Large intestine (tissue), 3 donors: Measurements from ENCODE around the gene OLFM2. TPM values are rescaled to one million over a fixed set of nuclear protein-coding genes. Genes with fewer than 3 reads are reported as not detected.
"Not testable (repeated sequence)": the region's sequence is repeated elsewhere in the genome, so short reads cannot be mapped to it uniquely, and the experiment has no call there.

Experiments used
- DNase-seq, 2 donors: peaks; one replicate each; pipeline versions ENCODE4 v3.0.0 to v3.0.0-alpha.2; 2013
- H3K27ac ChIP-seq: one replicate; pipeline ENCODE4 v1.5.1; 2013; ENCODE audit warnings: low read length
- H3K27me3 ChIP-seq: 2 replicates; pipeline ENCODE4 v1.6.1; 2013; ENCODE audit warnings: low read length; ENCODE audit not compliant: control insufficient read depth, insufficient read depth
- H3K36me3 ChIP-seq: 2 replicates; pipeline ENCODE4 v1.6.1; 2013; ENCODE audit warnings: low read length; ENCODE audit not compliant: control insufficient read depth, insufficient read depth
- H3K4me1 ChIP-seq: one replicate; pipeline ENCODE4 v1.6.1; 2013; ENCODE audit warnings: low read length; ENCODE audit not compliant: control insufficient read depth, insufficient read depth
- H3K4me3 ChIP-seq: one replicate; pipeline ENCODE4 v1.5.1; 2013; ENCODE audit warnings: low read length
- H3K9me3 ChIP-seq: one replicate; pipeline ENCODE4 v1.6.1; 2013; ENCODE audit warnings: mild to moderate bottlenecking, low read depth, low read length, moderate library complexity; ENCODE audit not compliant: control insufficient read depth
- WGBS: methylation state at CpG from one replicate; pipeline ENCODE4 v1.1.5; 2013; ENCODE audit warnings: low lambda C conversion rate; ENCODE audit not compliant: insufficient coverage; 5-methylcytosine and 5-hydroxymethylcytosine counted together
- polyA plus RNA-seq: library from polyadenylated mRNA; unstranded; fragments of 120-200 nt; gene quantifications from one replicate; pipeline ENCODE4 v1.2.1, GENCODE V29; 2013

Gene OLFM2
- polyA plus RNA-seq, 1 donor: 15.9 TPM

DNA sequence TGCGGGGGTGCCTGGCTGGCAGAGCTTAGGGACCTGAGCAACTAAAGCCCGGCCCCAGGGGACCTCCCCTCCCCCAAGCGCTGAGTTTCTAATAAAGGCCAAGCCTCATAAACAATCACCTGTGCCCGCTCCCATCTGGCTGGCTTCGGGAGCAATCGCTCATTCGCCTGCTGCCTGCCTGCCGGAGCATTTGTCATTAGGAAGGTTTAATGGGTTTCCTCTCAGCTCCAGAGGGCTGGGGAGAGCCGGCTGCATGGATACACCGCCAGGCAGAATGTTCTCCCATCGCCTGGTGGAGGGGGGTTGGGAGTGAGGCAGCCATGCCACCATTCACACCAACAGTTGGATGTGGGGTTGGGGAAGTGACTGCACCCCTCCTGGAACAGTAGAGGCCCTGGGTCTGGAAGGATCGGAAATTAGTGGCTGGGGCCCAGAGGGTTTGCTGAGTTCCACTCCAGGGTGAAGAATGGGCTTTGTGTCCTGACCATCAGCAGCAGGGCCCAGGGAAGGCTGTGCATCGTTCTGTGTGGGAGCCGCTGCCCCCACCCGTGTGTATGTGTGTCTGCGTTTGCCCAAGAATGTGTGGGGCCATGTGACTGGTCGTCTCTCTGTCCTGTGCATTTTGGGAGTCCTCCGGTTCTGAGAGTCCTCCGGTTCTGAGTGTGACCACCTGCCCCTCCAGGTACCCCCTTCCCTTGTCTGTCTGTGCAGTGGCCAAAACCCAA is 85.9 kb downstream of the OLFM2 start:
- no peak for DNase-seq
- Histone ChIP-seq H3K27me3 (no peaks in the 10 kb centered on the region), H3K9me3 (peaks cover 8% of the 10 kb centered on the region), H3K4me3 (no peak overlapping the region), H3K36me3 (peaks cover 22% of the 10 kb centered on the region), H3K27ac (no peak overlapping the region), H3K4me1 (no peaks in the 10 kb centered on the region)
- WGBS: no CpG with 5 or more reads among the region's 19 CpGs

DNA sequence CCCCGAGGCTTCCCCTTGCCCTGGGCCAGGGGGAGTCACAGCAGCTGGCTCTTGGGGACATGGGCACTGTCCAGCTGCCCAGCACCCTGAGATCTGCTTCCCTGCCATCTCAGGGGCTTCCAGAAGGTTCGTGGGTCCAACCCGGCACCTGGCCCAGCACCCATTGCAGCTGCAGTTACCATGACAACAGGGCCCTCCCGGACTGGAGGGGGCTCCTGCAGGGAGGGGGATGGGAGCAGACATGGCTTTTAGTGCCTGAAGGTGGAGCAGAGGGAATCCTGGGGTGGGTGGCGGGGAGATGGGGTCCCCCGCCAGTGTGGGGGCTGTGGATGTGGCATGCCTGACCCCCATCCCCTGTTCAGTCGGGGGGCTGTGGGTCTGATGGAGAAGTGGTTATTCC is 86.5 kb downstream of the OLFM2 start:
- no CpG with 5 or more reads among the region's 7 CpGs for WGBS
- H3K9me3 ChIP-seq: peaks cover 8% of the 10 kb centered on the region
- H3K27me3 ChIP-seq: no peaks in the 10 kb centered on the region
- no peaks in the 10 kb centered on the region for H3K4me1 ChIP-seq
- DNase-seq: no peak
- no peak overlapping the region for H3K4me3 ChIP-seq
- H3K27ac ChIP-seq: no peak overlapping the region
- H3K36me3 ChIP-seq: peaks cover 25% of the 10 kb centered on the region

DNA sequence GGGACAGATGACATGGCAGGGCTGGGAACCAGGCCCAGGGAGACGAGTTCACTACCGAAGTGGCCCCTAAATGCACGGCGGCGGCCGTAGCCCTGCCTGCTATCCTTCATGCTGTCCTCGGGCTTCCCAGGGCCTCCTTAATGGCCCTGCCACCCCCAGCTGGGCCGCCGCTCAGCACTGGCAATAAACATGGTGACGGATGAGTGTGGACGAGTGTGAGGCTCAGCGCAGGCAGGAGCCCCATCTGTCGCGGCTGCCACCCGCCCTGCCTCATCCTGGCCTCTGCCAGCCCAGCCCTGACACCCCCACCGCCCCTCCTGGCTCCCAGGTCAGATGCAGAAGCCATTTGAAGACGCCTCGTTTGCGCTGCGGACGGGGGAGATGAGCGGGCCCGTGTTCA is 87.6 kb downstream of the OLFM2 start:
- no CpG with 5 or more reads among the region's 23 CpGs for WGBS
- DNase-seq: no peak

DNA sequence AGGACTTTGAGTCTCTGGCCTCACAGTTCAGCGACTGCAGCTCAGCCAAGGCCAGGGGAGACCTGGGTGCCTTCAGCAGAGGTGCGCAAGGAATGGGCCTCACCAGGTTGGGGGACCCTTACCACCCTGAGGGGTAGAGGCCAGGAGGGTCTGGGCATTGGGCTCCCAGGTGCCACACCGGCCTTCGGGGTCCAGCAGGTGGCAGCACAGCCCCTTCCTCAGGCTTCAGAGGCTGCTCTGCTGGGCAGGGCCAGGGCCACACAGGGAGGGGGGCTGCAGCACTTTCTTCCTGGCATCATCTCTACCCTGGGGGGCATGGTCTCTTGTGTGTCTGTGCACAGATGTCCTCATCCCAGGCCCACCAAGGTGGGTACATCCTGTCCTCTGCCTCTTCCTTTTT is 88.3 kb downstream of the OLFM2 start:
- H3K9me3 ChIP-seq: no peaks in the 10 kb centered on the region
- no peaks in the 10 kb centered on the region for H3K27me3 ChIP-seq
- no CpG with 5 or more reads among the region's 4 CpGs for WGBS
- no peak overlapping the region for H3K4me3 ChIP-seq
- no peak for DNase-seq
- peaks cover 42% of the 10 kb centered on the region for H3K36me3 ChIP-seq
- no peaks in the 10 kb centered on the region for H3K4me1 ChIP-seq
- H3K27ac ChIP-seq: no peak overlapping the region

More for the DNA sequence above, 87.6 kb downstream of the OLFM2 start:
- no peak overlapping the region for H3K27ac ChIP-seq
- no peaks in the 10 kb centered on the region for H3K27me3 ChIP-seq
- H3K9me3 ChIP-seq: no peaks in the 10 kb centered on the region
- no peaks in the 10 kb centered on the region for H3K4me1 ChIP-seq
- no peak overlapping the region for H3K4me3 ChIP-seq
- H3K36me3 ChIP-seq: peaks cover 35% of the 10 kb centered on the region

DNA sequence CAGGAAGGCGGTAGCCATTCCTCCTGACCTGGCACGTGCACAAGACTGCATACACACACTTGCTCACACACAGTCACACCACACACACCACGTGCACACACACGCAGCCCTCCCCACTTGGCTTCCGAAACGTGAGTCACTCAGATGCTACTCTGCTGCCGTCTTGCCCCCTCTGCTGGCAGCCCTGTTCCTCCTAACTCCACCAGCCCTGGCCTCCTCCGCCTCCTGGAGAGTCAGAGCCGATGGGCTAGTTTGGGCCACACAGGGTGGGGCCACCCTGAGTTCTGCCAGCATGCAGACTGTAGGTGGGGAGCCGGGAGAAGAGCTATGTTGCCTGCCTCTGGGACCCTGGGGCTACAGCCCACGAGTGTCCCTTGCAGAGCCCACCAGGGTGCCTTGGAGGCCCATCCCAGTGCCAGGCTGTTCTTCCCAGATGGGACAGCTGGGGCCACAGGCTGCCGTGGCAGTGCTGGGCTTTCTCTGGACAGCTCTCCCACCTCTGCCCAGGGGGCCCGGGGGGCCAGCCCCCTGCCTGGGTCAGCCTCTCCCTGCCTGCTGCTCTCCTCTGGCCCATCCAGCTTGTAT is 89.1 kb downstream of the OLFM2 start:
- Histone ChIP-seq H3K36me3 (peaks cover 51% of the 10 kb centered on the region), H3K27ac (no peak overlapping the region), H3K27me3 (no peaks in the 10 kb centered on the region), H3K4me1 (no peaks in the 10 kb centered on the region), H3K4me3 (no peak overlapping the region), H3K9me3 (no peaks in the 10 kb centered on the region)
- DNase-seq: no peak
- WGBS: no CpG with 5 or more reads among the region's 13 CpGs

DNA sequence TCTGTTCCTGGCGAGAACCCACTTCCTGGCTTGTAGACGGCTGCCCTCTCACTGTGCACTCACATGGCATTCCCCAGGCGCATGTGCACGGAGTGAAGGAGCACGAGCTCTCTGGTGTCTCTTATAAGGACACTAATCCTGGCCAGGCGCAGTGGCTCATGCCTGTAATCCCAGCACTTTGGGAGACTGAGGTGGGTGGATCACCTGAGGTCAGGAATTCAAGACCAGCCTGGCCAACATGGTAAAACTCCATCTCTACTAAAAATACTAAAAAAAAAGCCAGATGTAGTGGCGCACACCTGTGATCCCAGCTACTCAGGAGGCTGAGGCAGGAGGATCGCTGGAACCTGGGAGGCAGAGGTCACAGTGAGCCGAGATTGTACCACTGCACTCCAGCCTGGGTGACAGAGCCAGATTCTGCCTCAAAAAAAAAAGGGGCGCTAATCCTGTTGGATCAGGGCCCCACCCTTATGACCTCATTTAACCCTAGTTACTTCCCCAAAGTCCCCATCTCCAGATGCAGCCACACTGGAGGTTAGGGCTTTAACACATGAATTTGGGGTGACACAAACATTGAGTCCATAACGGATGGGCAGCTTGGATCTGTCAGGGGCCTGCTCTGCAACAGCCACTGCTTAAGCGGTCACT is 92.6 kb downstream of the OLFM2 start:
- not testable (repeated sequence) for H3K4me3 ChIP-seq, DNase-seq, H3K4me1 ChIP-seq, H3K27ac ChIP-seq, H3K9me3 ChIP-seq, H3K27me3 ChIP-seq
- peaks cover 73% of the 10 kb centered on the region for H3K36me3 ChIP-seq
- WGBS: no CpG with 5 or more reads among the region's 12 CpGs

DNA sequence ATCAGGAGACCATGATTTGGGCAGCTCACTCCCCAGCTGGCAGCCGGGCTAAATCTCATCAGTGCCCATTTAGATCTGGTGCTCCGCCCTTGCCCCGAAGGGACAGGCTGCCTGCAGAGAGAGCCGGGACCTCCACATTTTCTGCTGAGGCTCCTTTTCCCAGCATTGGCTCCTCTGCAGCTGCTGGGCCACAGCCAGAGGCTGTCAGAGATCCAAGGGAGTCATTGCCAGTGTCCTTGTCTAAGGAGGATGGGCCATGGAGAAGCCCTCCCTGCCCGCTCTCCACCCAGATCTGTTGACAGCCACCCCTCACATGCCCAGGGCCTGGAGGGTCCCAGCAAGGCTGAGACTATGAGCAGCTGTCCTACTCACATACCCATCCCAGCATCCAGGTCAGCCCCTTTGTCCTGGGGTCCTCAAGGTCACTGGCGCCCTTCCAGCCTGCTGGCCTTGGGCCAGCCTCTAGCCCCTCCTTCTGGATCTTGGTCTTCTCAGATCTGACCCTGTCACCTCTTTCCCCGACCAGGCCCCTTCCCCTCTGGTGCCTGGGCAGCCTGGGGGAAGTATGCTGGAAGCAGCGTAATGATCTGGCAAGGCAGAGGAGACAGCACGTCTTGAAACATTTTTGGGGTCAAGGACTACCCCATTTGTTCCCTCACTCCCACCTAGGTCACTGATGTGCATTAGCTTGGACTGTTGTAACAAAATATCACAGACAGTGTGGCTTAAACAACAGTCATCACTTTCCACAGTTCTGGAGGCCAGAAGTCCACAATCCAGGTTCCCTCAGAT is 93.3 kb downstream of the OLFM2 start:
- Histone ChIP-seq H3K27ac (no peak overlapping the region), H3K9me3 (no peaks in the 10 kb centered on the region), H3K27me3 (no peaks in the 10 kb centered on the region), H3K4me1 (no peaks in the 10 kb centered on the region), H3K36me3 (peaks cover 71% of the 10 kb centered on the region), H3K4me3 (no peak overlapping the region)
- no CpG with 5 or more reads among the region's 9 CpGs for WGBS
- no peak for DNase-seq

DNA sequence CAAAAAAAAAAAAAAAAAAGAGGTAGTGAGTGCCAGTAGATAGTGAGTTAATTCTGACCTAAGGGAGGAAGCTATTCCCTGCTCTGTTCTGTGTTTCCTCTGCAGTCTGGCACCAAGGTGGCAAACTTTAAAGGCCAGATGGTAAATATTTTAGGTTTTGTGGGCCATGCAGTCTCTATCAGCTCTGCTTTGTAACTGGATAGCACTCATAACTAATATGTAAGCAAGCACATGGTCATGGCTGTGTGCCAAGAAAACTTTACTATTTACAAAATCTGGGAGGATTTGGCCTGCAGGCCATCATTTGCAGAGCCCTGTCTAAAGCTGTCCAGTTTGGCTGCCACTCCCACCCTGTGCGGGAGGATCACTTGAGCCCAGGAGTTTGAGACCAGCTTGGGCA is 96.9 kb downstream of the OLFM2 start:
- no peak for DNase-seq
- H3K27ac ChIP-seq: no peak overlapping the region
- peaks cover 6% of the 10 kb centered on the region for H3K4me1 ChIP-seq
- H3K27me3 ChIP-seq: no peaks in the 10 kb centered on the region
- H3K36me3 ChIP-seq: peaks cover 57% of the 10 kb centered on the region
- H3K4me3 ChIP-seq: no peak overlapping the region
- no peaks in the 10 kb centered on the region for H3K9me3 ChIP-seq
- no CpG with 5 or more reads among the region's 1 CpG for WGBS

DNA sequence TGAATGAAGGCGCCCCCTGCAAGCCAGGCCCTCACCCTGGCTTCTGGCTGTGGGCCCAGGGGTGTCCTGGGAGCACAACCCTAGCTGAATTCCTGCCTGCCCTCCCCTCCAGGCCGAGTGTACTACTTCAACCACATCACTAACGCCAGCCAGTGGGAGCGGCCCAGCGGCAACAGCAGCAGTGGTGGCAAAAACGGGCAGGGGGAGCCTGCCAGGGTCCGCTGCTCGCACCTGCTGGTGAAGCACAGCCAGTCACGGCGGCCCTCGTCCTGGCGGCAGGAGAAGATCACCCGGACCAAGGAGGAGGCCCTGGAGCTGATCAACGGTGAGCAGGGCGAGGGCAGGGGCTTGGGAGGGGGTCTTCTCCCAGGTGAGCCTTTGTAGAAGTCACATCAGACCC is 98.0 kb downstream of the OLFM2 start:
- Histone ChIP-seq H3K27me3 (no peaks in the 10 kb centered on the region), H3K4me1 (peaks cover 6% of the 10 kb centered on the region), H3K4me3 (no peak overlapping the region), H3K27ac (no peak overlapping the region), H3K9me3 (no peaks in the 10 kb centered on the region), H3K36me3 (peaks cover 46% of the 10 kb centered on the region)
- no peak for DNase-seq
- WGBS: no CpG with 5 or more reads among the region's 15 CpGs

DNA sequence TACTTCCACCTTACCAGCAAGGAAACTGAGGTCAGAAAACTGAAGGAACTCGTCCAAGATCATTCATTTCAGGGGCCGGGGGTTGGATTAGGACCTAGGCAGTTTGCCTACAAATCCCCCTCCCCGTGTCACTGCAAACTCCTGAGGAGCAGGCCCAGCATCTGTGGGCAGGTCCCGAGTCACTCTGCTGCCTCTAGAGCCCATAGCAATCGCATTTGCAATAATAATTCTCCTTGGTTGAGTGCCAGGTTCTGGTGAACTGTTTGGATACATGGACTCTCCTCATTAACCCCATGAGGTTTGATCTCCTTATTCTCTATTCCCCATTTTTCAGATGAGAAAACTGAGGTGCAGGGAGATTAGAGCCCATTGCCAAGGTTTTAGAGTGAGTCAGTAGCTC is 100.3 kb downstream of the OLFM2 start:
- Histone ChIP-seq H3K9me3 (no peaks in the 10 kb centered on the region), H3K27me3 (no peaks in the 10 kb centered on the region), H3K36me3 (peaks cover 23% of the 10 kb centered on the region), H3K4me3 (peak overlapping the region; percentile 79), H3K4me1 (peaks cover 6% of the 10 kb centered on the region), H3K27ac (no peak overlapping the region)
- DNase-seq: no peak
- WGBS: no CpG with 5 or more reads among the region's 5 CpGs
